GM12878 (cell line): ENCODE data around the gene GAD2.

ENCODE experiments used
- CTCF ChIP-seq, 3 experiments: IDR thresholded peaks in 2 of 3; conservative IDR thresholded peaks in 1 of 3; 2 replicates each; pipeline ENCODE4 v1.5.1; 2011; ENCODE audit warnings: low read depth in 3 of 3, low read length in 3 of 3, mild to moderate bottlenecking in 3 of 3, control low read depth in 2 of 3, moderate library complexity in 2 of 3, inconsistent platforms in 1 of 3, mixed read lengths in 1 of 3; ENCODE audit not compliant: control insufficient read depth in 2 of 3, insufficient read depth in 1 of 3; ENCODE audit errors: extremely low read depth in 1 of 3
- FOS ChIP-seq: IDR thresholded peaks from 3 replicates; pipeline ENCODE4 v1.6.1; 2011; ENCODE audit warnings: borderline replicate concordance; ENCODE audit not compliant: insufficient read length; ENCODE audit errors: extremely low read depth
- ZNF217 ChIP-seq: fragments of 450-650 bp; IDR thresholded peaks from 2 replicates; pipeline ENCODE4 v1.6.1; 2017; ENCODE audit warnings: antibody characterized with exemption, mild to moderate bottlenecking
- TF ChIP-seq, protein P1 (sequence below): fragments of 450-650 bp; formaldehyde crosslinking; IDR thresholded peaks from 2 replicates; pipeline ENCODE4 v1.4.0; 2020; ENCODE audit warnings: mild to moderate bottlenecking, moderate library complexity

GRCh38 chr10:26212511-26212910 lies 4.1 kb upstream of the GAD2 start:
- TF ChIP-seq, protein P1, sequence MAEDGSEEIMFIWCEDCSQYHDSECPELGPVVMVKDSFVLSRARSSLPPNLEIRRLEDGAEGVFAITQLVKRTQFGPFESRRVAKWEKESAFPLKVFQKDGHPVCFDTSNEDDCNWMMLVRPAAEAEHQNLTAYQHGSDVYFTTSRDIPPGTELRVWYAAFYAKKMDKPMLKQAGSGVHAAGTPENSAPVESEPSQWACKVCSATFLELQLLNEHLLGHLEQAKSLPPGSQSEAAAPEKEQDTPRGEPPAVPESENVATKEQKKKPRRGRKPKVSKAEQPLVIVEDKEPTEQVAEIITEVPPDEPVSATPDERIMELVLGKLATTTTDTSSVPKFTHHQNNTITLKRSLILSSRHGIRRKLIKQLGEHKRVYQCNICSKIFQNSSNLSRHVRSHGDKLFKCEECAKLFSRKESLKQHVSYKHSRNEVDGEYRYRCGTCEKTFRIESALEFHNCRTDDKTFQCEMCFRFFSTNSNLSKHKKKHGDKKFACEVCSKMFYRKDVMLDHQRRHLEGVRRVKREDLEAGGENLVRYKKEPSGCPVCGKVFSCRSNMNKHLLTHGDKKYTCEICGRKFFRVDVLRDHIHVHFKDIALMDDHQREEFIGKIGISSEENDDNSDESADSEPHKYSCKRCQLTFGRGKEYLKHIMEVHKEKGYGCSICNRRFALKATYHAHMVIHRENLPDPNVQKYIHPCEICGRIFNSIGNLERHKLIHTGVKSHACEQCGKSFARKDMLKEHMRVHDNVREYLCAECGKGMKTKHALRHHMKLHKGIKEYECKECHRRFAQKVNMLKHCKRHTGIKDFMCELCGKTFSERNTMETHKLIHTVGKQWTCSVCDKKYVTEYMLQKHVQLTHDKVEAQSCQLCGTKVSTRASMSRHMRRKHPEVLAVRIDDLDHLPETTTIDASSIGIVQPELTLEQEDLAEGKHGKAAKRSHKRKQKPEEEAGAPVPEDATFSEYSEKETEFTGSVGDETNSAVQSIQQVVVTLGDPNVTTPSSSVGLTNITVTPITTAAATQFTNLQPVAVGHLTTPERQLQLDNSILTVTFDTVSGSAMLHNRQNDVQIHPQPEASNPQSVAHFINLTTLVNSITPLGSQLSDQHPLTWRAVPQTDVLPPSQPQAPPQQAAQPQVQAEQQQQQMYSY (CRISPR knock-in tag), result no peak
- TF ChIP-seq FOS (no peak), CTCF (IDR thresholded peaks at IDR 0.05 in 2 of 3, conservative IDR thresholded peaks at IDR 0.05 in 1 of 3; ENCODE audit: control insufficient read depth in 2 of 3, extremely low read depth in 1 of 3, insufficient read depth in 1 of 3, low read depth in 3 of 3, low read length in 3 of 3) (no peak), ZNF217 (no peak)
